Nephron (organoid): ENCODE measurements around the gene MSX1.
A peak's percentile ranks its signal among the peaks of the same experiment; 100 is the strongest.

Source experiments
- H3K27ac Mint-ChIP-seq, 3 experiments: 2 replicates each; pipeline ENCODE4 v1.8.0; 2020; ENCODE audit warnings: mixed read lengths in 3 of 3, mild to moderate bottlenecking in 2 of 3, moderate library complexity in 1 of 3
- H3K27me3 Mint-ChIP-seq: 2 replicates; pipeline ENCODE4 v1.8.0; 2021; ENCODE audit warnings: low read depth, mild to moderate bottlenecking, moderate library complexity, mixed read lengths
- H3K36me3 Mint-ChIP-seq: 2 replicates; pipeline ENCODE4 v1.8.0; 2020; ENCODE audit warnings: low read depth, mixed read lengths
- H3K4me1 Mint-ChIP-seq: 2 replicates; pipeline ENCODE4 v1.8.0; 2020; ENCODE audit warnings: mixed read lengths
- H3K4me3 Mint-ChIP-seq, 3 experiments: 2 replicates each; pipeline ENCODE4 v1.8.0; 2020; ENCODE audit warnings: mild to moderate bottlenecking in 3 of 3, mixed read lengths in 3 of 3, moderate library complexity in 2 of 3
- H3K9me3 Mint-ChIP-seq: 2 replicates; pipeline ENCODE4 v1.8.0; 2020; ENCODE audit warnings: mixed read lengths
- CTCF ChIP-seq, 3 experiments: fragments of 200-600 bp; sonication (generic); IDR thresholded peaks; one replicate each; pipeline ENCODE4 v1.5.0; 2021; ENCODE audit warnings: antibody characterized with exemption in 3 of 3; ENCODE audit not compliant: unreplicated experiment in 3 of 3

MSX1 gene

DNA sequence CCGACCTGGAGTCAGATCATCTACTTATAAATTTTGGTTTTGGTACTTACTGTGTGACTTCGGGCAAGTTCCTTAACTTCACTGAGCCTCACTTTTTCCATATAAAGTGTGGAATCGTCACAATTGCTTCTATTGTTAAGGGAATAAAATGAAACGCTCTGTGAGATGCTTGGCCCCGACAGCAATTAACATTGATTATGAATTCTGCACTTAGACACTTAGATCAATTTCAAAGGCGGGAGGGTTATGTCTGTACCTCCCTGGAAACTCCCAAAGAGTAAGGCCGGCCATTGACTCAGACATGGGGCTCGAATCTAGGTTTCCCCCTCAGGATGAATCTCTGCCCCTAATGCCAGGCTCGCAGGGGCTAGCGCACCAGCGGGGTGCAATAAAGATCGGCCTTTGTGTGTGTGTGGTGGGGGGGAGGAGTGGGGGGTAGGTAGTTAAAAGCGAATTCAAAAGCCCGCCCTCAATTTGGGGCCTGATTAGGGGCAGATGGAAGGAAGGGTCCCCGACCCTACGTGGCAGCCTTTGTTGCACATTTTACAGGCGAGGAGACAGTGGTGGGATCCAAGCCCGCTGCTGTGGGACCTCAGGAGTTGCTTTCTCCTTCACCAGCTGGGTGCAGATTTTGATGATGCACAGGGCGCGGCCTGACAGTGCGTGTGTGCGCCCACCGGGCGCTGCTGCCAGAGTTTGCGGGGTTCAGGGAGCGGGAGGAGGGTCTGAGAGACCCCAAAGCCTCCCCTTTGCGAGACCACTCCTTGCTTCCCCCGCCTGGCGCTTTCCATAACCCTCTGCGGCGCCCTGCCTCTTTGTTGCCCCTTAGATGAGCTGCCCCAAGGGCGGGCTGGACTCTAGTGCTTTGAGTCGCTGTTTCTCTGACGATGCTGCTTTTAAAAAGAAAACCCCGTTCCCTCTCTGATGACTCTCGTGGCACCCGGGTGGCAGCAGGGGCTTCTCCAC lies 9.6 kb downstream of the MSX1 start:
- TF ChIP-seq CTCF (IDR thresholded peaks at IDR 0.05; ENCODE audit: unreplicated experiment in 3 of 3): no peak
- no peaks in the 10 kb centered on the region for H3K9me3 Mint-ChIP-seq

DNA sequence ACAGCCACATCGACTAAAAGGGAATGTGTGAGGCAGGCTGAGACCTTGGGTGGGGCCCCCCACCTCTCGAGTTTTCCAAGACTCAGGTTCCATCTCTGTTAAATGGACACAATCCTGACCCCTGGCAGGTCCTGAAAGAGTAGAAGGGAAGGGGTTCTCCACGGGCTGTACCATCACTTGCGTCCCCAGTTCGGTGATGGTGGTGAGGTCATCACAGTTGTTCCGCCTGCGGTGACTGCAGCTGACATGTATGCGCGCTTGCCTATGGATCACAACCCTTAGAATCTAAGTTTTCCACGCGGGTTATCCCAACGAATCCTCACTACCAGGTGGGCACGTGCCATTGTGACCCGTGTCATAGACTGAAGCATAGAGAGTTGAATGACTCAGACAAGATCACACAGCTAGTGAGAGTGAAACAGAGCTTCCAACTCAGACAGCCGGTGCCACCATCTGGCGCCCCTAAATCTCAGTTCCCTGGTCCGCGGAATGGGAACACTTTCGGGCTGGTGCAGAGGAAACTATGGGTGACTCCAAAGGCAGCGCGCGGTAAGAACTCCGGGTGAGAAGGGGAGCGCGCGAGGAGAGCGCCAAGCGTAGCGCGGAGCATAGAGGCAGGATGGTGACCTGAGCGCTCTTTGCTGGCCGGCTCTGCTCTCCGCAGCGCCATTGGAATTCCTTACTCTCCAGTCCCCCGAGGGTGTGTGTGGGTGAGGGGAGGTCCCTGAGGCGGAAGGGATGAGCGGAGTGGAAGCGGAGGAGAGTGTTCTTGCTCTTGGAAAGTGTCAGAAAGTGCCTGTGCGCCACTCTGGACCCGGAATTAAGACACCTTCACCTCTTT lies 10.5 kb downstream of the MSX1 start:
- peak overlapping the region in 2 of 3 experiments; percentile 30 to 49 for H3K4me3 Mint-ChIP-seq
- H3K27me3 Mint-ChIP-seq: peaks cover 22% of the 10 kb centered on the region
- H3K4me1 Mint-ChIP-seq: peaks cover 27% of the 10 kb centered on the region
- no peaks in the 10 kb centered on the region for H3K9me3 Mint-ChIP-seq
- no peak overlapping the region for H3K27ac Mint-ChIP-seq
- no peaks in the 10 kb centered on the region for H3K36me3 Mint-ChIP-seq
- TF ChIP-seq CTCF (IDR thresholded peaks at IDR 0.05; ENCODE audit: unreplicated experiment in 3 of 3): no peak

More for the DNA sequence above, 9.6 kb downstream of the MSX1 start:
- Mint-ChIP-seq H3K36me3 (no peaks in the 10 kb centered on the region), H3K4me1 (peaks cover 32% of the 10 kb centered on the region), H3K4me3 (peak overlapping the region in 1 of 3 experiments; percentile 37), H3K27ac (no peak overlapping the region), H3K27me3 (peaks cover 32% of the 10 kb centered on the region)

DNA sequence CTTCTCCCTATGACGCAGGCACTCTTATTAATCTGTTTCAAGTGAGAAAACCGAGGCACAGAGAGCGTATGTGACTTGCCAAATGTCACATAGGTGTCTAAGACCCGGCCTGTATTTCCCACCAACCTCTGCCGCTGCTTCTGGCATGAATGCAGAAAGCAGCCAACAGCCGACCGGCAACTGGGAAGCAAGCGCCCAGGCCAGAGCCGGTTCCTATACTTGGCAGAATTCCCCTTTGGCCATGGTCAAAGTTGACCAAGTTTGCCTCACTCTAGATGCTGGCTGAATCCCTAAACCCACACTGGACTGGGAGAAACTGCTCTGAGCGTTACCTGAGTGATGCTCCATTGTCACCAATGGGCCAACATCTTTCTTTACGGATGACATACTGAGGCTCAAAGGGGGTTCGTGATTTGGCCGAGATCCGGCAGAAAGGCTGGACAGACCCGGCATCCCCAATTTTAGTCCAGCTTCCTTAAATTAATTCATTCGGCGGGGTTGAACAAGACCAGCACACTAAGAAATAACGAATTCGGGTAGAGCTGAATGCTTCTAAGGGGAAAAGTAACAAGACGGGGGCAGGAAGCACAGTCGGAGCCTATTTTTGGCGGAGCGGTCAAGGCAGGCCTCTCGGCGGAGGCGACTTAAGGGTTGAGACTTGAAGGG lies 11.2 kb downstream of the MSX1 start:
- Mint-ChIP-seq H3K27me3 (peaks cover 15% of the 10 kb centered on the region), H3K4me3 (peak overlapping the region in 2 of 3 experiments; percentile 28 to 30), H3K9me3 (no peaks in the 10 kb centered on the region), H3K36me3 (no peaks in the 10 kb centered on the region), H3K4me1 (peaks cover 23% of the 10 kb centered on the region), H3K27ac (no peak overlapping the region)
- TF ChIP-seq CTCF (IDR thresholded peaks at IDR 0.05; ENCODE audit: unreplicated experiment in 3 of 3): no peak

- Mint-ChIP-seq H3K27me3 (peaks cover 10% of the 10 kb centered on the region), H3K27ac (no peak overlapping the region), H3K4me1 (peaks cover 19% of the 10 kb centered on the region), H3K36me3 (no peaks in the 10 kb centered on the region), H3K9me3 (no peaks in the 10 kb centered on the region), H3K4me3 (peak overlapping the region in 1 of 3 experiments; percentile 28)
- no peak for TF ChIP-seq CTCF (IDR thresholded peaks at IDR 0.05; ENCODE audit: unreplicated experiment in 3 of 3)
Observed at GRCh38 chr4:4871242-4871572, 11.7 kb downstream of the MSX1 start.

- Mint-ChIP-seq H3K4me1 (peaks cover 13% of the 10 kb centered on the region), H3K9me3 (no peaks in the 10 kb centered on the region), H3K27me3 (peaks cover 4% of the 10 kb centered on the region), H3K27ac (no peak overlapping the region), H3K4me3 (no peak overlapping the region), H3K36me3 (no peaks in the 10 kb centered on the region)
- no peak for TF ChIP-seq CTCF (IDR thresholded peaks at IDR 0.05; ENCODE audit: unreplicated experiment in 3 of 3)
Observed at GRCh38 chr4:4871573-4872313, 12.3 kb downstream of the MSX1 start.
